ENCODE measurements around the gene LHCGR. TPM values are rescaled to one million over a fixed set of nuclear protein-coding genes. Genes with fewer than 3 reads are reported as not detected.

The LHCGR gene
- total and polyA plus RNA-seq, 2 of the 13 experiments (the other 11 are each of a cell fraction or from before 2014, with no cell fraction given): not detected

- TF ChIP-seq ZNF414 (CRISPR knock-in tag; IDR thresholded peaks at IDR 0.05) (no peak), ZNF576 (CRISPR knock-in tag; IDR thresholded peaks at IDR 0.05) (no peak)
Observed at GRCh38 chr2:48711343-48711742, 44.2 kb downstream of the LHCGR start (continued).

- Histone ChIP-seq H3K4me1 (ENCODE audit: insufficient read depth, low read length) (no peaks in the 10 kb centered on the region), H2AFZ (ENCODE audit: low read length) (no peak overlapping the region), H3K9me3 (ENCODE audit: low read length) (no peaks in the 10 kb centered on the region), H3K9ac (ENCODE audit: insufficient read depth, low read depth, low read length) (no peak overlapping the region), H4K20me1 (ENCODE audit: insufficient read depth, low read length) (no peaks in the 10 kb centered on the region), H3K27ac (ENCODE audit: extremely low read length, insufficient read depth, low read length) (no peak overlapping the region), H3K27me3 (ENCODE audit: control insufficient read depth in 1 of 2, insufficient read depth in 2 of 2, low read length in 2 of 2) (peaks cover 0 to 4% of the 10 kb centered on the region in 2 experiments; a peak in 1 of 5 replicates), H3K4me2 (ENCODE audit: low read depth, low read length) (no peak overlapping the region), H3K79me2 (ENCODE audit: insufficient read depth, low read length) (no peaks in the 10 kb centered on the region), H3K36me3 (replicated peaks in 1 of 2; ENCODE audit: control insufficient read depth in 1 of 2, insufficient read depth in 2 of 2, low read length in 2 of 2) (no peaks in the 10 kb centered on the region), H3K4me3 (replicated peaks in 1 of 3; ENCODE audit: insufficient read depth in 1 of 3, low read depth in 2 of 3, low read length in 3 of 3) (no peak overlapping the region)
- FAIRE-seq (no peak), DNase-seq (ENCODE audit: low spot score) (no peak), ATAC-seq (no peak)
- TF ChIP-seq ZNF558 (CRISPR knock-in tag; IDR thresholded peaks at IDR 0.05; ENCODE audit: borderline replicate concordance) (no peak), MTA3 (CRISPR knock-in tag; IDR thresholded peaks at IDR 0.05) (no peak), GMEB1 (CRISPR knock-in tag; IDR thresholded peaks at IDR 0.05; ENCODE audit: borderline replicate concordance) (no peak), IKZF1 (IDR thresholded peaks at IDR 0.05) (no peak), ASH2L (IDR thresholded peaks at IDR 0.05; ENCODE audit: insufficient read length, low read depth, low read length) (no peak), ZNF44 (CRISPR knock-in tag; IDR thresholded peaks at IDR 0.05) (no peak), BATF2 (CRISPR knock-in tag; IDR thresholded peaks at IDR 0.05) (no peak), ZNF10 (CRISPR knock-in tag; IDR thresholded peaks at IDR 0.05; ENCODE audit: borderline replicate concordance, low read depth) (no peak), ZNF761 (CRISPR knock-in tag; conservative IDR thresholded peaks at IDR 0.05) (no peak), ZNF274 (CRISPR knock-in tag; IDR thresholded peaks at IDR 0.05) (no peak), ATRX (CRISPR knock-in tag; IDR thresholded peaks at IDR 0.05; ENCODE audit: borderline replicate concordance) (no peak), RNF219 (CRISPR knock-in tag; IDR thresholded peaks at IDR 0.05) (no peak), SAFB2 (CRISPR knock-in tag; IDR thresholded peaks at IDR 0.05; ENCODE audit: borderline replicate concordance, low read depth) (no peak), MXD4 (CRISPR knock-in tag; IDR thresholded peaks at IDR 0.05) (no peak), MBD4 (IDR thresholded peaks at IDR 0.05; ENCODE audit: borderline replicate concordance, low read length) (no peak)
- ChIA-PET CTCF (ENCODE audit: low intra/inter-chr PET ratio, low total read pairs) (no interaction called here), POLR2A (no interaction called here)
- BruUV-seq (replicated peaks): no TSS peak
- 7% methylated on average over 6 of the region's 7 CpGs for WGBS (ENCODE audit: low lambda C conversion rate)
- intact Hi-C loops (cut with micrococcal nuclease; ENCODE audit: unreplicated experiment) (no loop called here), in situ Hi-C loops (cut with HindIII; ENCODE audit: extremely low pct_ligation_motif_present, low pct_unique_long_range_greater_than_20kb) (no loop called here)
Observed at GRCh38 chr2:48709096-48710034, 46.2 kb downstream of the LHCGR start.

All from HepG2 (cell line).